Measurements from ENCODE around the gene TMEM150B. TPM values are rescaled to one million over a fixed set of nuclear protein-coding genes. Genes with fewer than 3 reads are reported as not detected.

TMEM150B gene
- total and polyA plus RNA-seq, 2 of the 13 experiments (the other 11 are each of a cell fraction or from before 2014, with no cell fraction given): 1.3 to 1.8 TPM

GRCh38 chr19:55304279-55304978 is 20.7 kb downstream of the TMEM150B start:
- Histone ChIP-seq H2AFZ (ENCODE audit: low read length) (no peak overlapping the region), H3K27ac (ENCODE audit: extremely low read length, insufficient read depth, low read length) (no peak overlapping the region), H3K4me3 (replicated peaks in 1 of 3; ENCODE audit: insufficient read depth in 1 of 3, low read depth in 2 of 3, low read length in 3 of 3) (no peak overlapping the region; a peak in 1 of 6 replicates), H3K9ac (ENCODE audit: insufficient read depth, low read depth, low read length) (no peak overlapping the region), H3K9me3 (ENCODE audit: low read length) (no peaks in the 10 kb centered on the region), H4K20me1 (ENCODE audit: insufficient read depth, low read length) (no peaks in the 10 kb centered on the region), H3K4me1 (ENCODE audit: insufficient read depth, low read length) (peaks cover 18% of the 10 kb centered on the region), H3K36me3 (replicated peaks in 1 of 2; ENCODE audit: control insufficient read depth in 1 of 2, insufficient read depth in 2 of 2, low read length in 2 of 2) (no peaks in the 10 kb centered on the region), H3K27me3 (ENCODE audit: control insufficient read depth in 1 of 2, insufficient read depth in 2 of 2, low read length in 2 of 2) (peaks cover 0 to 16% of the 10 kb centered on the region in 2 experiments; a peak in 2 of 5 replicates), H3K4me2 (ENCODE audit: low read depth, low read length) (no peak overlapping the region), H3K79me2 (ENCODE audit: insufficient read depth, low read length) (no peaks in the 10 kb centered on the region)
- in situ Hi-C loops (cut with HindIII; ENCODE audit: extremely low pct_ligation_motif_present, low pct_unique_long_range_greater_than_20kb) (loop anchor here (5.0 kb wide), 1 partner anchor 113 kb away; no protein-coding TSS in a partner anchor), intact Hi-C loops (cut with micrococcal nuclease; ENCODE audit: unreplicated experiment) (no loop called here)
- ChIA-PET POLR2A (no interaction called here), CTCF (ENCODE audit: low intra/inter-chr PET ratio, low total read pairs) (no interaction called here)
- 57% methylated on average over 20 of the region's 39 CpGs for WGBS (ENCODE audit: low lambda C conversion rate)
- FAIRE-seq (no peak), ATAC-seq (peak; percentile 82), DNase-seq (ENCODE audit: low spot score) (peak; percentile 50)
- no TSS peak for BruUV-seq (replicated peaks)
- TF ChIP-seq KIAA2018 (CRISPR knock-in tag; IDR thresholded peaks at IDR 0.05; ENCODE audit: borderline replicate concordance) (no peak), ZBTB10 (CRISPR knock-in tag; IDR thresholded peaks at IDR 0.05; ENCODE audit: borderline replicate concordance) (no peak), REL (CRISPR knock-in tag; conservative IDR thresholded peaks at IDR 0.05) (no peak), ZNF3 (CRISPR knock-in tag; IDR thresholded peaks at IDR 0.05) (no peak), TAF1 (CRISPR knock-in tag; IDR thresholded peaks at IDR 0.05) (no peak), GABPB1 (CRISPR knock-in tag; IDR thresholded peaks at IDR 0.05) (peak; percentile 67; the same call in 1 of the 2 replicates), ZNF687 (CRISPR knock-in tag; IDR thresholded peaks at IDR 0.05) (no peak), TCF7L2 (IDR thresholded peaks at IDR 0.05; ENCODE audit: low read depth, low read length) (no peak)

Data from HepG2 (cell line).